ACC112 (cell line): Measurements from ENCODE around the gene YDJC.
"Not testable (repeated sequence)": the region's sequence is repeated elsewhere in the genome, so short reads cannot be mapped to it uniquely, and the experiment has no call there.

Experiments used
- H2AFZ ChIP-seq: fragments of 200-600 bp; sonication (generic); one replicate; pipeline ENCODE4 v1.6.0; 2017; ENCODE audit warnings: antibody characterized with exemption, low read length; ENCODE audit not compliant: unreplicated experiment
- H3K27ac ChIP-seq: fragments of 200-600 bp; sonication (generic); 2 replicates; pipeline ENCODE4 v1.5.1; 2014; ENCODE audit warnings: low read depth, mild to moderate bottlenecking, antibody characterized with exemption, low read length, moderate library complexity
- H3K27me3 ChIP-seq: fragments of 200-600 bp; sonication (generic); 2 replicates; pipeline ENCODE4 v1.6.1; 2014; ENCODE audit warnings: mild to moderate bottlenecking, antibody characterized with exemption, low read length, moderate library complexity, mixed read lengths; ENCODE audit not compliant: insufficient read depth
- H3K36me3 ChIP-seq: fragments of 200-600 bp; sonication (generic); 2 replicates; pipeline ENCODE4 v1.6.1; 2016; ENCODE audit warnings: mild to moderate bottlenecking, antibody characterized with exemption, low read length, moderate library complexity, mixed read lengths; ENCODE audit not compliant: insufficient read depth
- H3K4me1 ChIP-seq: fragments of 200-600 bp; sonication (generic); one replicate; pipeline ENCODE4 v1.6.1; 2016; ENCODE audit warnings: low read length, mixed read lengths; ENCODE audit not compliant: insufficient read depth, unreplicated experiment, control insufficient read depth
- H3K4me3 ChIP-seq: fragments of 200-600 bp; sonication (generic); 2 replicates; pipeline ENCODE4 v1.5.1; 2014; ENCODE audit warnings: mild to moderate bottlenecking, low read depth, low read length
- H3K79me2 ChIP-seq: fragments of 200-600 bp; sonication (generic); one replicate; pipeline ENCODE4 v1.6.0; 2016; ENCODE audit warnings: low read length; ENCODE audit not compliant: control insufficient read depth, unreplicated experiment, insufficient read depth

YDJC gene

GRCh38 chr22:21599053-21599893 lies 30.5 kb downstream of the YDJC start:
- Histone ChIP-seq H2AFZ (no peak overlapping the region), H3K27ac (no peak overlapping the region), H3K4me3 (no peak overlapping the region), H3K36me3 (no peaks in the 10 kb centered on the region), H3K4me1 (no peaks in the 10 kb centered on the region), H3K79me2 (peaks cover 62% of the 10 kb centered on the region), H3K27me3 (no peaks in the 10 kb centered on the region)

GRCh38 chr22:21598302-21598701 lies 31.5 kb downstream of the YDJC start:
- Histone ChIP-seq H3K4me3 (no peak overlapping the region), H3K79me2 (peaks cover 72% of the 10 kb centered on the region), H3K27me3 (no peaks in the 10 kb centered on the region), H3K36me3 (no peaks in the 10 kb centered on the region), H3K27ac (no peak overlapping the region), H3K4me1 (no peaks in the 10 kb centered on the region), H2AFZ (no peak overlapping the region)

- not testable (repeated sequence) for H2AFZ ChIP-seq, H3K27me3 ChIP-seq, H3K36me3 ChIP-seq, H3K4me3 ChIP-seq, H3K4me1 ChIP-seq, H3K27ac ChIP-seq
- peaks cover 73% of the 10 kb centered on the region for H3K79me2 ChIP-seq
Measured at GRCh38 chr22:21596356-21597135, 33.3 kb downstream of the YDJC start.

- no peak overlapping the region for H3K4me3 ChIP-seq
- H2AFZ ChIP-seq, result no peak overlapping the region
- H3K4me1 ChIP-seq, result no peaks in the 10 kb centered on the region
- no peaks in the 10 kb centered on the region for H3K27me3 ChIP-seq
- peaks cover 74% of the 10 kb centered on the region for H3K79me2 ChIP-seq
- no peak overlapping the region for H3K27ac ChIP-seq
- no peaks in the 10 kb centered on the region for H3K36me3 ChIP-seq
Measured at GRCh38 chr22:21594865-21595452, 34.9 kb downstream of the YDJC start.

- Histone ChIP-seq H3K4me1 (no peaks in the 10 kb centered on the region), H3K79me2 (peaks cover 70% of the 10 kb centered on the region), H2AFZ (no peak overlapping the region), H3K4me3 (no peak overlapping the region), H3K27ac (no peak overlapping the region), H3K36me3 (no peaks in the 10 kb centered on the region), H3K27me3 (no peaks in the 10 kb centered on the region)
Measured at GRCh38 chr22:21593406-21594232, 36.2 kb downstream of the YDJC start.

GRCh38 chr22:21592422-21592821 lies 37.4 kb downstream of the YDJC start:
- no peaks in the 10 kb centered on the region for H3K4me1 ChIP-seq
- no peak overlapping the region for H2AFZ ChIP-seq
- no peak overlapping the region for H3K4me3 ChIP-seq
- no peaks in the 10 kb centered on the region for H3K36me3 ChIP-seq
- peaks cover 75% of the 10 kb centered on the region for H3K79me2 ChIP-seq
- no peak overlapping the region for H3K27ac ChIP-seq
- no peaks in the 10 kb centered on the region for H3K27me3 ChIP-seq

GRCh38 chr22:21591695-21592094 lies 38.1 kb downstream of the YDJC start:
- no peak overlapping the region for H3K4me3 ChIP-seq
- H3K27ac ChIP-seq, result no peak overlapping the region
- H3K36me3 ChIP-seq, result no peaks in the 10 kb centered on the region
- peaks cover 73% of the 10 kb centered on the region for H3K79me2 ChIP-seq
- H3K4me1 ChIP-seq, result no peaks in the 10 kb centered on the region
- H2AFZ ChIP-seq, result no peak overlapping the region
- H3K27me3 ChIP-seq, result no peaks in the 10 kb centered on the region

- Histone ChIP-seq H3K79me2 (peaks cover 72% of the 10 kb centered on the region), H3K27ac (no peak overlapping the region), H3K4me1 (no peaks in the 10 kb centered on the region), H3K36me3 (no peaks in the 10 kb centered on the region), H2AFZ (no peak overlapping the region), H3K27me3 (no peaks in the 10 kb centered on the region), H3K4me3 (no peak overlapping the region)
Measured at GRCh38 chr22:21590809-21591641, 38.8 kb downstream of the YDJC start.

GRCh38 chr22:21589396-21589795 lies 40.4 kb downstream of the YDJC start:
- H3K36me3 ChIP-seq, result no peaks in the 10 kb centered on the region
- H2AFZ ChIP-seq, result no peak overlapping the region
- no peak overlapping the region for H3K27ac ChIP-seq
- no peak overlapping the region for H3K4me3 ChIP-seq
- H3K27me3 ChIP-seq, result no peaks in the 10 kb centered on the region
- no peaks in the 10 kb centered on the region for H3K4me1 ChIP-seq
- peaks cover 75% of the 10 kb centered on the region for H3K79me2 ChIP-seq
